ENCODE results near the gene ARPC1B.
A peak's percentile ranks its signal among the peaks of the same experiment; 100 is the strongest.

The ARPC1B gene

DNA sequence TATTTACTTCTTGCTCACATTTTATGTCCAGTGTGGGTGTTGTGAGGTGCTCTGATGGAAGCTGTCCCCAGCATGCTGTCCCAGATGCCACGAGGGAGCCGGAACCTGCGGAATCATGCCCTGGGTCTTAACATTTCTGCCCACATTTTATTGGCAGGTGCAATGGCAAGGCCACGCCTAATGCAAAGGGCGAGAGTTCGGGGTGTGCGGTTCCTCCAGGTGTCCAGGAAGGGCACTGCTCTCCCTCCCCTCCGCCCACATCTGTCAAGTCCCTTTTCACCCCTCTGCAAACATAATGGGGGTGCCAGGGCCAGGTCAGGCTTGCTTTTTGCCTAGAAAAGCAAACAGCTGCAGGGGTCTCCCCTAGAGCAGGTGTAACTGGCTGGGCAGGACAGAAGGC is 17.5 kb downstream of the ARPC1B start:
- no peak for DNase-seq

DNA sequence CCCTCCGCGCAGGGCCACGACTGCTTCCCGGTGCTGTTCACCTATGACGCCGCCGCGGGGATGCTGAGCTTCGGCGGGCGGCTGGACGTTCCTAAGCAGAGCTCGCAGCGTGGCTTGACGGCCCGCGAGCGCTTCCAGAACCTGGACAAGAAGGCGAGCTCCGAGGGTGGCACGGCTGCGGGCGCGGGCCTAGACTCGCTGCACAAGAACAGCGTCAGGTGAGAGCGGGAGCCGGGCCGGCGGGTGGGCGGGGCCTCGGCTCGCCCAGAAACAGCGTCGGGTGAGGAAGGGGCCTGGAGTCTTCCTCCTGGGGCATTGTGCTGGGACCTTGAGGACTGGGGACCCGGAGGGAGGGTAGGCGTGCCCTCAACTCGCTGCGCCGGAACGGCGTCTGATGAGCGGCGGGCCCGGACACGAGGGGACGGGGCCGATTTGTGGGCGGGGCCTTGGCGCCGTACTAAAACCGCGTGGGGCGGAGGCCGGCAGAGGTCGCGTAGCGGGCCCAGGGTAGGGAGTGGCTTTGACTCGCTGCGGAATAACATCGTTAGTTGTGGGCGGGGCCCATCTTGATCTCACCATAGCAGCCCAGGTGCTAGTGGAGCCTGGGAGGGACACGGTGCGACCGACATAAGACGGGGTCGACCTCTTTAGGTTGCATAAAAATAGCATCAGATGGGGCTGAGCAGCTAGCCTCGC is 18.3 kb downstream of the ARPC1B start:
- DNase-seq: no peak

GRCh38 chr7:99393355-99394187 is 19.0 kb downstream of the ARPC1B start:
- no peak for DNase-seq

- DNase-seq: no peak
These were observed 19.6 kb downstream of the ARPC1B start for GRCh38 chr7:99394188-99394502.

DNA sequence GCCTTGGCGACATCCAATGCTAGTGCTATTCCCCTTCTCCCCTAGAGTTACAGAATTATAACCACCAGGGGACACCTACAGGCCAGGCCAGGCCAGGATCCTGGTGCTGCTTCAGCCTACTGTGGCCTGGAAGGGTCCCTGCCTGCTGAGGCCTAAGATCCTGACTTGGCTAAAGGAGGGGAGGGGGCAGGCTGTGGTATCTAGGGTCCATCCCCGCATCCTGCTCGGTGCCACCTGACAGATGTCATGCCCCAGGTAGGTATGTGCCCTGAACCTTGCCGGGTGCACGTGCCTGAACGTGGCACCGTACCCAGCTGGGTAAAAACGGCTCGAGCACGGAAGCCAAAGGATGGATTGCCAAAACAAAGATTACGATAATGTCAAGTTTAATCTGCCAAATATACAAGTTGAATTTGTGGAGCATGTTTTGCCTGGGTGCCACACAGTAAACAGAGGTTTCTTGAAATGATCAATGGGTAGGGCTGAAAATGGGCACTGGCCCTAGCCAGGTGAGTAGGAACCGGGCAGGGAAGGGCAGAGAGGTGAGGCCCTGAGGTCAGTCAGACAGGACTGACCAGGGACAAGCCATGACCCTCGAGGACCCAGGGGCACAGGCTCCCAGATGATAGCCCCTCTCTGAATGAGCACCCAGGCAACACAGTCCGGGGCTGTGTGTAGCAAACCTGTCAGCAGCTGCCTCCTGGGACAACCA is 21.2 kb downstream of the ARPC1B start:
- no peak for DNase-seq

DNA sequence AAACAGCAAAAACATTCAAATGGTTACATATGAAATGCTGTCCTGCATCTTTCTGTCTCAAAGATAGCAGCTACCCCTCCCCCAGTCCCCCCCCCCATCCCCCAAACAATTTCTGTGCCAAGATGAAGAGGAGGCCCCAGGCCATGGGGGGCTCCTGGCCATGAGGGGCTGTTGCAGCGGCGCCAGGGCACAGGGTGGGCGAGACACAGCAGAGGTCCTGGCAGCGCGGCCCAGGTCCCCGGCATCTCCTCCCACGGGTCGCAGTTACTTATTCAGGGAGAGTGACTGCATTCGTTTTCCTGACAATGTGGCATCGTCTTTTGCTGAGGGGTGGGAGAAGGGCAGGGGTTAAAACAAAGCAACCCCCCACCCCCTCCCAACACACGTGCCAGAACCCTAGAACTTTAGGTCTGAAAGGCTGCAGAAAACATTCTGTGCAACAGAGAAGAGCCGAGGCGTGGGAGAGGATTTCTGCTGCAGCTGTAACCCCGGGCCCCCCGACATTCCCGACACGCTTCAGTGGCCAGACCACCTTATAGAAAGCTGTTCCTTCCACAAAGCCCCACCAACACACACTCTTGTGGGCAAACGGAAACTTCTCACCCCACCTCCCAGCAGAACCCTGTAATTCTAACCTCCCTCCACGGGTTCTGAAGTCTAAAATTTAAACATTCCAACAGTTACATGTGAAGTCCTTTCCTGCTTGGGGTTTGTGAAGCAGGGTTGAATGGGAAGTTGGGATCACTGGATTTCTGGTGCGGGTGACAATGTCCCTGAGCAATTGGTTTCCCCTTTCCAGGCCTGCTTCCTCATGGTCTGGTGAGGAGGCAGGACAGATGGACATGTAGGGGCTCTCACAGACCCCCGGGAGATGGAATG is 22.1 kb downstream of the ARPC1B start:
- DNase-seq: no peak

GRCh38 chr7:99397297-99397983 is 22.9 kb downstream of the ARPC1B start:
- DNase-seq: no peak

GRCh38 chr7:99398891-99399445 is 24.4 kb downstream of the ARPC1B start:
- DNase-seq: no peak

DNA sequence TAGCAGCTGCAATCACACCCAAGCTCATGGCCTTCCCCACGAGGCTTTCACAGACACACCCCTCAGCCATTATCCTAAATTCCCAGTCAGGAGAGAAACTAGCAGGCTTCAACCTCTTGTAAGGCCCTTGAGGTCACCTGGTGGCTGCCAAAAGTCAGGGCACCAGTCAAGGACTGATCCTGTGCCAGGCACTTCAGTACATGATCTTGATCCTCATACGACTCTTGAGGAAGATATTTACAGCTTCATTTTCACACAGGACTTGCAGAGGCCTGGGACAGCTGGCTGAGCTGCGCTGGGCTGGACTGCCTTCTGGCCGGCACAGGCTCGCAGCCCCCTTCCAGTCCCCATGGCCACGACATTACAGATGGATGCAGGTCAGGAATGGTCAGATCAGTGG is 25.1 kb downstream of the ARPC1B start:
- DNase-seq: no peak

GRCh38 chr7:99402854-99403253 is 28.3 kb downstream of the ARPC1B start:
- DNase-seq: no peak

DNA sequence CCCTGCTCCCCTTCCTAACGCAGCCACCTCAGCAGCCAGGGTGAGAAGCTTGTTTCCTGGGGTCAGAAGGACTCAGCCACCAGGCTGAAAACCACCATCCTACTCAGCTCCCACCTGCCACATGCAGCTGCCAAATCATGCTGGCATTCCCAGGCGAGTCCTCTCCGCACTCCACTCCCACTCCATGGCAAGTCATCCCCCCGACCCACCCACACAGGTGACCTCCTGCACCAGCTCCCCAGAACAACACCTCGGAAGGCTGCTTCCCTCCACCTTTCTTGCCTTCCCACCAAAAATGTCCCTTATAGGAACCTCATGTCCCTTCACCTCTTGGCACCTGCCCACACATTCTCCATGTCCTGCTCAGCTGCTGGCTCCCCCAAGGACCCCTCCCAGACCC is 29.2 kb downstream of the ARPC1B start:
- DNase-seq: no peak

DNA sequence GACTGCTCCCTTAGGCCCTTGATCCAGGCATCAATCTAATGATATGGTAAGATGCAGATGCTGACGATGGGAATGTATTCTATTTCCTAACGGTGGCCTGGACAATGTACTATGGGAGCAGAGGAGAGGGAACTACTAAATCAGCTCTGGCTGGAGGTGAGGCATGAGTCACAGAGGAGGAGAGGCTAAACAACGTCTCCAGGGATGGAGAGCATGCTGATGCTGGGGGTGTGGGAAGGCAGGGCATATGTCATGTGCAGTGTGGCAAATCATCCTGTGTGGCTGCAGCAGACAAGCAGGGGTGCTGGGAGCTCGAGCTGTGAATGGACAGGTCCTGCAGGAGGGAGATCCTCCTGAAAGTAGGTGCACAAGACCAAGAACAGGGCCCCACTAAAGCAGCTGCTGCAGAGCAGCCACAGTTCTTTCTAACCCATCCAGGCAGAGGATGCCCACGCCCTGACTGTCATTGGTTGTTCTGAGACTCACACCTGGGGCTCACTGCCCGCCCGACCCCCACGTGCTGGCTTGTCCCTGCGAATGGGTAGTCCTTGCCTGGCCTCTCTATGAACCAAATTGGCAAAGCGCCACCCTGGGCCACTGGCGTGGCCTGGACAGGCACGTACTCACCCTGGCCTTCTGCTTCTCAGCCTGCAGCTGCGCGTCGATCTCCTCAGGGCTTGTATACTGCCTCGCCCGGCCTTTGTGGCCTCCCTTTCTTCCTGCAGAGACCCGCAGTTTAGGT is 29.9 kb downstream of the ARPC1B start:
- no peak for DNase-seq

DNA sequence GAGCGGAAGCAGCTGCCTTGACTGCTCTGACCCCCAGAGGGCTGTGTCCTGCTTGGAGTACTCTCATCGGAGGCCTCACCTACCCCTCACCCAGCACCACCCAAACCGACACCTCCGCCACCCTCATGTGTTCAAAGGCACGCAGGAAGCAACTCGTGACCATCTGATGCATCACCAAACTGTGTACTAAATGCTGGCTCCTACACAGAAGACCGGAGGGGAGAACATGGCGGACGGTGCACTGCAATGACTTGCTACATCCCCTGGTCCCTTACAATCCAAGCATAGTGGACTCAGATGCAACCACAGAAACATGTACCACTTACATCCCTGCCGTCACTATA is 30.4 kb downstream of the ARPC1B start:
- DNase-seq: no peak

GRCh38 chr7:99406557-99406956 is 32.0 kb downstream of the ARPC1B start:
- DNase-seq: no peak

DNA sequence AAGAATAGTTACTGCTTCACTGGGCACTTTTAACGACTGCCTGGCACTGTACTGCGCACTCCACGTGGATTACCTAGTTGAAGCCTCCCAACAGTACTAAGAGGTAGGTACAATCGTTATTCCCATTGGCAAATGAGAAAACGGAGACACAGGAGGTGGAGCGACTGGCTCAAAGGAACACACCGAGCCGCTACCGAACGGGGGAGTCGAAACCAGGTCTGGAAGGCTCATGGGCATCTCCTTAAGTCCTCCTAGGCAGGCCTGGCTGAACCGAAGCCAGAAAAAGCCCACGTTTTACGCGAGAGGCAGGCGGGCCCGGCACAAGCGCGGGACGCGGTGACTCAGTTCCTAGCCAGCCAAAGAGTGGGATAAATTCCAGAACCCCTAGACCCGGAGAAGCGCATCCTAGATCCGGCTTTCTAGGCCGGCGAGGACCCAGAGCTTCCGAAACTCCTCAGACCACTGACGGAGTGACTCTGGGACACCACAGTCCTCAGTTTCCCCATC is 33.4 kb downstream of the ARPC1B start:
- DNase-seq: no peak

DNA sequence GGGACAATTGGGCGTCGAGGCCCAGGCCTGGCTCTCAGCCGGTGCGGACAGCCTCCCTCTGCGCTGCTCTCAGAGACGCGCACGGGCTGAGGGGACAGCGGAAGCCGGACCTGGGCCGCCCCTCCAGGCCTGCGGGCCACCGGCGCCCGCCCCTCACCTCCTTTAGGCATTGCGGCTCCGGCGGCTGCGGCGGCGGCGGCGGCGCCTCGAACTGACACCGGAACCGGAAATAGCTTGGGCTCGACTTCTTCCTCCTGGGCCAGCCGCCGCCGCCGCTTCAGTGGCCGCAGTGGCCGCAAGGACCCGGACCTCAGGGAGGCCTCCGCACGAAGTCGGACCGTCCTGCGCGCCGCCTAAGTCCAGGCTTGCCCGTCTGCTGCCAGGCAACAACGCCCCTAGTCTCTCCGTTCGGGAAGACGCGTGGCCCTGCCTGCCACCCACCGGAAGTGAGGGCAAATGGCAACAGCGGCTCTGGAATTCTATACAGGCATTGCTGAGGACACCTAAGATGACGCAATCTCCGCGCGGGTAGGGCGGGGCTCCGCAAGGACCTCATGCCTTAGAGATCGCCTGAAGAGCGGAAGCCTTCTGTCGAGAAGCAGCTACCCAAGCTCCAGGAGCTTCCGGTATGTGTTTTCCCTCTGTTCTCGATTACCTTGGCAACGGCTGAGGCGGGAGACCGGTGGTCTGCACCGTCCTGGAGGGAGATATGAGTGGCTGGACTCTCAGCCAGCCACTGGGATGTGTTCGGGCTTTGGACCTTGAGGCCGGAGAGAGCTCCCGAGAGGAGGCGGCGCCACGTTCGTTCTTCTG is 34.1 kb downstream of the ARPC1B start, which contains the start of the genes BUD31 and PDAP1:
BUD31 (plus strand) TSS at position 591 of the 813 bp plus-strand sequence. CDS start 2,124 bp downstream, outside the sequence.
PDAP1 (minus strand) TSS at position 219 of the 813 bp plus-strand sequence; CDS start at position 170, 49 bp downstream.
- DNase-seq: peak; percentile 61 to 85

GRCh38 chr7:99409192-99409572 is 34.7 kb downstream of the ARPC1B start:
- DNase-seq: no peak

- no peak for DNase-seq
These were observed 35.3 kb downstream of the ARPC1B start for GRCh38 chr7:99409806-99410205.

DNA sequence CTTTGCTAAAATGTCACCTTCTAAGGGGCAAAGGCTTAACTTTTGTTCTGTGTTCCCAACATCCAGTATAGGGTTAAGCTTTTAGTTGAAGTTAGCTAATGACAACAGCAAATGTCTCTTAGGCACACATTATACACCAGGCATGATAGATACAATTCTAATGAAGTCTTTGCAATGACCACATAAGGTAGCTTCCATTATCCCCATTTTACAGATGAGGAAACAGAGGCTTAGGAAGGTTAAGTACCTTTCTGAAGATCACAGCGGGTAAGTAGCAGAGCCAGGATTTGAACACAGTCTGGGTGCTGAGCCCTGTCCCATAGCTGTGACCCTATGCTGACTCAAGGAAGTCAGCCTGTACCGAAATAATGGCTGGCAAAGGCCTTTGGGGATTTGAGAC is 36.1 kb downstream of the ARPC1B start:
- no peak for DNase-seq

Data from cerebellar nuclear complex (tissue), 1 donor.